Transverse colon (tissue), 4 donors: ENCODE measurements around the gene ACTR1B.

ENCODE experiments used
- EP300 ChIP-seq: sonication (generic); formaldehyde crosslinking; IDR thresholded peaks from one replicate; pipeline ENCODE4 v1.6.1; 2017; ENCODE audit warnings: antibody characterized with exemption, low read depth
- POLR2A ChIP-seq: fragments of 450-650 bp; IDR thresholded peaks from one replicate; pipeline ENCODE4 v1.6.1; 2016; ENCODE audit warnings: antibody characterized with exemption, mild to moderate bottlenecking, moderate library complexity
- POLR2AphosphoS5 ChIP-seq, 3 donors: sonication (generic); formaldehyde crosslinking; IDR thresholded peaks; one replicate each; pipeline ENCODE4 v1.6.1; 2016; ENCODE audit warnings: antibody characterized with exemption in 3 of 3
- TF ChIP-seq, protein P1 (sequence below), 5 experiments: fragments of 200-600 bp in 3 of 5; fragments of 450-650 bp in 2 of 5; sonication (generic) in 3 of 5; IDR thresholded peaks; 1 replicate in 2 of 5; 2 replicates in 3 of 5; pipeline ENCODE4 v1.5.1; 2016 to 2017; ENCODE audit warnings: antibody characterized with exemption in 5 of 5, inconsistent platforms in 3 of 5, mild to moderate bottlenecking in 2 of 5, moderate library complexity in 1 of 5

DNA sequence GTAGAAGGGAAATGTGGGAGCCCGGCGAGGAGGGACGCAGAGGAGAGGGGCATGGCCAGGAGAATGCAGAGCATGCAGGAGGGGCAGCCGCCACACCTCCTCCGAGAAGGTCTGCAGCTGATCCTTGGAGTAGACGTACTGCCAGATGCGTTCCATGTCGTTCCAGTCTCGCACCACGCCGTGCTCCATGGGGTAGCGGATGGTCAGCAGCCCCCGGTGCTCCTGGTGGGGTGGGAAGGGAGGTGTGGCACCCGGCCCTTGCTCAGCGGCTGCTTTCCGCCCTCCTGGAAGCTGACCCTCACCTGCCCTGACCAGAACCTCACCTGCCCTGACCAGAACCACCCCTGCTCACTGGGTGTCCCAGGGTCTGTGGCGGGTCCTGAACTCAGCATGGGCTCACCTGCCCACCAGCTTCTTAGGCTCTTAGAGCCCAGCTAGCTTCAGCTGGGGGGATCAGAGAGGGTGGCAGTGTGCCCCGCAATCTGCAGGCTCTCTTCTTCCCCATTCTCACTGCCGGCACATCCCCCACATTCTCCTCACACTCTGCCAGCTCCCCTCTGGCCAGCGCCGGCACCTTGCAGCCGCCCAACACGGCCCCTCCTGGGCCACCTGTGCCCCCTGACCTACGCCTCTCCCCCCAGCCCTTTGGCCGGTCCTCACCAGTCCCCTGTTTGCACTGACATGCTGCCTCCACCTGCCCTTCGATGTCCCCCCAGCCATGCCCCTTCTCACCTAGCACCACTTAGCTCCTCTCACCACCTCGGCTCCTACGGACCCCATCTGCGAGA is 4.4 kb downstream of the ACTR1B start:
- TF ChIP-seq, protein P1, sequence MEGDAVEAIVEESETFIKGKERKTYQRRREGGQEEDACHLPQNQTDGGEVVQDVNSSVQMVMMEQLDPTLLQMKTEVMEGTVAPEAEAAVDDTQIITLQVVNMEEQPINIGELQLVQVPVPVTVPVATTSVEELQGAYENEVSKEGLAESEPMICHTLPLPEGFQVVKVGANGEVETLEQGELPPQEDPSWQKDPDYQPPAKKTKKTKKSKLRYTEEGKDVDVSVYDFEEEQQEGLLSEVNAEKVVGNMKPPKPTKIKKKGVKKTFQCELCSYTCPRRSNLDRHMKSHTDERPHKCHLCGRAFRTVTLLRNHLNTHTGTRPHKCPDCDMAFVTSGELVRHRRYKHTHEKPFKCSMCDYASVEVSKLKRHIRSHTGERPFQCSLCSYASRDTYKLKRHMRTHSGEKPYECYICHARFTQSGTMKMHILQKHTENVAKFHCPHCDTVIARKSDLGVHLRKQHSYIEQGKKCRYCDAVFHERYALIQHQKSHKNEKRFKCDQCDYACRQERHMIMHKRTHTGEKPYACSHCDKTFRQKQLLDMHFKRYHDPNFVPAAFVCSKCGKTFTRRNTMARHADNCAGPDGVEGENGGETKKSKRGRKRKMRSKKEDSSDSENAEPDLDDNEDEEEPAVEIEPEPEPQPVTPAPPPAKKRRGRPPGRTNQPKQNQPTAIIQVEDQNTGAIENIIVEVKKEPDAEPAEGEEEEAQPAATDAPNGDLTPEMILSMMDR (IDR thresholded peaks at IDR 0.05) = no peak
- no peak for TF ChIP-seq EP300
- TF ChIP-seq POLR2A = no peak
- TF ChIP-seq POLR2AphosphoS5 (IDR thresholded peaks at IDR 0.05) = no peak
